ENCODE data around the gene DPP7.

The DPP7 gene

DNA sequence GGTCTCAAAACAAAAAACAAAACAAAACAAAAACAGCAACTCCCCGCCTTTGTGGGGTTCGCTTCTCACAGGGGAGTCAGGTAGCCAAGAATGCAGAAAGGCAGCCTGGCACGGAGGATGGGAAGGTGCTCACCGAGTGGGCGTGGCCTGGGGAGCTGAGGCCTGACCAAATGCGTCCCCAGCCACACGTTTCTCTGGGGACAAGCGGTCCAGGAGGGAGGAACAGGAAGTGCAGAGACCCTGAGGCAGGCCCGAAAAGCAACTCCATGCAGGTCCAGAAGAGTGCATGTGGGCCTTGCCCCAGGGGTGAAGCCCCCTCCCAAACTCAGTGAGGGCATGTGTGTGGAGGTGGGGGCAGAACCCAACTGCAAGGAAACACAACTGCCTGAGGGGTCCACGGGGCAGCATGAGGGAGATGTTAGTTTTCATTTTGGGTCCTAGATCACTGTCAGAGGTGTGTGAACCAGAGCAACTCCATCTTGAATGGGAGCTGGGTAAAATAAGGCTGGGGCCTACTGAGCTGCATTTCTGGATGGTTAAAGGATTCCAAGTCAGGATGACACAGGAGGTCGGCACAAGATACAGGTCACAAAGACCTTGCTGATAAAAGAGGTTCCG, 39.8 kb downstream of the DPP7 start:
- no peak for DNase-seq (ENCODE audit: low read depth)
- TF ChIP-seq, protein P1, sequence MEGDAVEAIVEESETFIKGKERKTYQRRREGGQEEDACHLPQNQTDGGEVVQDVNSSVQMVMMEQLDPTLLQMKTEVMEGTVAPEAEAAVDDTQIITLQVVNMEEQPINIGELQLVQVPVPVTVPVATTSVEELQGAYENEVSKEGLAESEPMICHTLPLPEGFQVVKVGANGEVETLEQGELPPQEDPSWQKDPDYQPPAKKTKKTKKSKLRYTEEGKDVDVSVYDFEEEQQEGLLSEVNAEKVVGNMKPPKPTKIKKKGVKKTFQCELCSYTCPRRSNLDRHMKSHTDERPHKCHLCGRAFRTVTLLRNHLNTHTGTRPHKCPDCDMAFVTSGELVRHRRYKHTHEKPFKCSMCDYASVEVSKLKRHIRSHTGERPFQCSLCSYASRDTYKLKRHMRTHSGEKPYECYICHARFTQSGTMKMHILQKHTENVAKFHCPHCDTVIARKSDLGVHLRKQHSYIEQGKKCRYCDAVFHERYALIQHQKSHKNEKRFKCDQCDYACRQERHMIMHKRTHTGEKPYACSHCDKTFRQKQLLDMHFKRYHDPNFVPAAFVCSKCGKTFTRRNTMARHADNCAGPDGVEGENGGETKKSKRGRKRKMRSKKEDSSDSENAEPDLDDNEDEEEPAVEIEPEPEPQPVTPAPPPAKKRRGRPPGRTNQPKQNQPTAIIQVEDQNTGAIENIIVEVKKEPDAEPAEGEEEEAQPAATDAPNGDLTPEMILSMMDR (IDR thresholded peaks at IDR 0.05; ENCODE audit: control insufficient read depth, insufficient read depth, low read depth, low read length, missing control alignments), result no peak
- no peak overlapping the region for H3K4me3 ChIP-seq (ENCODE audit: control insufficient read depth, low read depth, low read length)

DNA sequence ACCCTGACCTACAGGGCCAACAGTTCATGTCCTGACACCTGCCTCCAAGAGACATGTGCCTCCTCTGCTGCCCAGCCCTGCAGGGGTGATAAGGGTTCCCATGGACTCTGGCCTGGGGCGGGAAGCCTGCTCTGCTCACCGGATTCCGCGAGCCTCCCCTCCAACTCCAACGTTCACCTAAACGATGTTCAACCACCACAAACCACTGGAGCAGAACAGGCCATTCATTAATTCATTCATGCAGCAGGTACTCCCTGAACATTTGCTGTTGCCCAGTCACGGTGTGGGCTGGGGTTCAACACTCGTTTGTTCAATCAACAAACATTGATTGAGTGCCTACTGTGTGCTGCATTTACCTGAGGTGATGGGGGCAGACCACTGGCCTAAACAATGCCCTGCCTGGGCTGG, 40.5 kb downstream of the DPP7 start:
- TF ChIP-seq, protein P1 (IDR thresholded peaks at IDR 0.05; ENCODE audit: control insufficient read depth, insufficient read depth, low read depth, low read length, missing control alignments), result no peak
- no peak for DNase-seq (ENCODE audit: low read depth)
- H3K4me3 ChIP-seq (ENCODE audit: control insufficient read depth, low read depth, low read length), result no peak overlapping the region

DNA sequence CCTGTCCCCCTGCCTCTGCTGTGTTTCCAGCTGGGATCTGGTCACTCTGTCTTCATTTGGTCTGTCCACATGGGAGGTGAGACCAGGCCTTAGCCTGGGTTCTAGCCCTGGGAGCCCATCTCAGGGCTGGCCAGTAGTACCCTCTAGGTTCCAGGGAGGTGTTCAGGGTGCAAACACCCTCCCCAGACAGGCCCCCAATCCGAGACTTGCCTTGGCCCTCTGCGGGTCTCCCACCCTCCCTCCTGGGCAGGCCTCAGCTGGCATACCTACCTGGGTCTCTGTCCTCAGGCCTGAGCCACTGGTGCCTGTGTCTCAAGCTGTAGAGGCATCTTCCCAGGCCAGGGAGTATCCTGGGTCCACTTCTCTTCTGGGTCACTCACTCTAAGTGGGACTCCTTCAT, 43.3 kb downstream of the DPP7 start:
- no peak for DNase-seq (ENCODE audit: low read depth)
- no peak overlapping the region for H3K4me3 ChIP-seq (ENCODE audit: control insufficient read depth, low read depth, low read length)
- TF ChIP-seq, protein P1 (IDR thresholded peaks at IDR 0.05; ENCODE audit: control insufficient read depth, insufficient read depth, low read depth, low read length, missing control alignments), result no peak

DNA sequence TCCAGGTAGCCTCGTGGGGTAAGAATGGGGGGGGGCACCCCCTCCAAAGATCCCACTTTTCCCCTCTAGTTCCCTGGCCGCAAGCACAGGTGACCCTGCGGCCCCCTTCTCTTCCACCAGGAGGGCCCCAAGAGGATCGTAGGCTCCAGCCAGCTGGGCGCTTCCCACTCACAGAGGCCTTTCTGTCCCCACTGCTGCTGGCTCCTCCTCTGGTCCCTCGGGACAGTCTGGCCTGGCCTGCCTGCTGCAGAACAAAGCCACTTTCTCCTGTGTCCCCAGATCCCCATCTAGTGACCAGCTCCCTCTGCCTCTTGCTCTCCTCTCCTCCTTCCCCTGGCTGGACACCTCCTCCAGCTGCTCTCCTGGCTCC, 43.6 kb downstream of the DPP7 start:
- TF ChIP-seq, protein P1 (IDR thresholded peaks at IDR 0.05; ENCODE audit: control insufficient read depth, insufficient read depth, low read depth, low read length, missing control alignments), result peak; percentile 8
- H3K4me3 ChIP-seq (ENCODE audit: control insufficient read depth, low read depth, low read length), result peak overlapping the region; percentile 52
- no peak for DNase-seq (ENCODE audit: low read depth)

DNA sequence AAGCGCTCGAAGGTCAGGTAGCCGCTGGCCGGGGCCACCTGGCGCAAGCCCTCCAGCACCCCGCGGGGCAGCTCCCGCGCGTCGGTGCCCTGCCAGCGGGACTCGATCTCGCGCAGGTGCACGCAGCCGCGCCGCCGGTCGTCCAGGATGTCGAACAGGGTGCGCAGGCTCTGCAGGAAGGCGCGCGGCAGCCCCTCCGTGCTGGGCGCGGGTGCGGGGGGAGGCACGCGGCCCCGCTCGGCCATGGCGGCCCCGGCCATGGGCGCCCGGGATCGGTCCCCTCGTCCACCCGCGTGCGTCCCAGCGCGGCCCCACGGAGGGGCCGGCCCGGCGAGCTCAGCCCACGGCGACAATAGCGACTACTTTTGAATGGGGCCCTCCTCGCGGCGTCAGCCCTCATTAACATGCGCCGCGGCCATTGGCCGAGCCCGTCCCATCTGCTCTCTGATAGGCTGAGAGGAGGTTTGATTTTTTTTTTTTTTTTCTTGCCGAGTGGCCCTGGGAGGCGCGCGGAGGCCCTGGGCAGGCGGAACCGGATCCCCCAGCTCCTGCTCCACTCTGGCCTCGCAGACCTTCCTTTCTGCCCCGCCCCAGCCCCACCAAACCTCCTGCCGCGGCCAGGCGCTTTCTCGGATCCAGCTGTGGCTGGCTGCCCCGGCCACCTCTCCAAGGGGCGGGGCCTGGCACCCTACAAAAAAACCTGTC, 44.2 kb downstream of the DPP7 start, which contains the start of gene SAPCD2:
TSS of gene SAPCD2 (minus strand) at position 357 of the 705 bp plus-strand sequence. CDS start at position 260, 97 bp downstream.
- no peak for DNase-seq (ENCODE audit: low read depth)
- TF ChIP-seq, protein P1 (IDR thresholded peaks at IDR 0.05; ENCODE audit: control insufficient read depth, insufficient read depth, low read depth, low read length, missing control alignments), result no peak
- peak within 1 kb of the TSS; percentile 52 for H3K4me3 ChIP-seq (ENCODE audit: control insufficient read depth, low read depth, low read length)

DNA sequence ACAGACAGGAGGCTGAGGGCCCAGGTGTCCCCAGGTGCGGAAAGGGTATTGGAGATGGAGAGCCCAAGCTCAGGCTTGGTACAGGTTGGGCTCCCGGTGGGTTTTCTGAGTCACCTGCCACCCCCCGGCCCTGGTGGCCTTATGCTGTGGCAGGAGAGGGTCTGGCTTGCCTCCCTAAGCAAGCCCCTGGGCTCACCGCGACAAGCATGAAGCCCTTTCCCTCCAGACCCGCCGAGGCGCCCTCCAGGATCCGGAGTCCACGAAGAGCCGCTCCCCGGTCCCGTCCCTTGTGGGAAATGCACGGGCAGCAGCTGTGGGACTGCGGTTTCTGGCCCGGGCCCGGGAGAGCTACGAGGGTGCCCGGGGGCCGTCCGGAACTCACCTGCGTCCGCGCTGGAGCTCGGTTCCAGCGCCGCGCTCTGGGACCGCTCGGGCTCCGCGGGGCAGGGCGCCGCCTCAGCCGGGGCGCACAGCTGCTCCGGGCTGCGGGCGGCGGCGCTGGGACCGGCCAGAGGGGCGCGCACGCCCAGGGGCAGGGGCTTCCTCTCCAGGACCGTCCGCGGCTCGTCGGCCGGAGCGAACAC, 44.9 kb downstream of the DPP7 start:
- H3K4me3 ChIP-seq (ENCODE audit: control insufficient read depth, low read depth, low read length), result peak overlapping the region; percentile 37
- TF ChIP-seq, protein P1 (IDR thresholded peaks at IDR 0.05; ENCODE audit: control insufficient read depth, insufficient read depth, low read depth, low read length, missing control alignments), result no peak
- no peak for DNase-seq (ENCODE audit: low read depth)

Data from AG09309 (cell line).